LNCaP clone FGC (cell line): ENCODE results near the gene C19orf38.
A peak's percentile ranks its signal among the peaks of the same experiment; 100 is the strongest.

Source experiments
- DNase-seq: peaks from one replicate; pipeline ENCODE4 v3.0.0-alpha.2; 2011; ENCODE audit warnings: low read depth
- H3K4me3 ChIP-seq: 2 replicates; pipeline ENCODE4 v1.5.1; 2011; ENCODE audit warnings: mild to moderate bottlenecking, low read depth, low read length, control low read depth
- CTCF ChIP-seq: IDR thresholded peaks from 2 replicates; pipeline ENCODE4 v1.5.1; 2012; ENCODE audit warnings: mild to moderate bottlenecking; ENCODE audit not compliant: control insufficient read depth, insufficient read depth; ENCODE audit errors: extremely low read depth

C19orf38 gene

GRCh38 chr19:10888421-10888866, 40.2 kb downstream of the C19orf38 start:
- DNase-seq, result no peak
- no peak for TF ChIP-seq CTCF
- no peak overlapping the region for H3K4me3 ChIP-seq

GRCh38 chr19:10889880-10890279, 41.7 kb downstream of the C19orf38 start:
- no peak for TF ChIP-seq CTCF
- no peak overlapping the region for H3K4me3 ChIP-seq
- DNase-seq, result no peak

GRCh38 chr19:10891405-10892086, 43.3 kb downstream of the C19orf38 start:
- TF ChIP-seq CTCF, result no peak
- H3K4me3 ChIP-seq, result no peak overlapping the region
- no peak for DNase-seq

- TF ChIP-seq CTCF, result no peak
- no peak for DNase-seq
- no peak overlapping the region for H3K4me3 ChIP-seq
Observed at GRCh38 chr19:10892256-10892655, 44.0 kb downstream of the C19orf38 start.

GRCh38 chr19:10894911-10895213, 46.6 kb downstream of the C19orf38 start:
- TF ChIP-seq CTCF, result no peak
- no peak for DNase-seq
- H3K4me3 ChIP-seq, result no peak overlapping the region

- H3K4me3 ChIP-seq, result no peak overlapping the region
- no peak for DNase-seq
- no peak for TF ChIP-seq CTCF
Observed at GRCh38 chr19:10895363-10895762, 47.1 kb downstream of the C19orf38 start.

GRCh38 chr19:10895920-10896319, 47.7 kb downstream of the C19orf38 start:
- no peak overlapping the region for H3K4me3 ChIP-seq
- no peak for DNase-seq
- TF ChIP-seq CTCF, result peak; percentile 27; the same call in 1 of the 2 replicates
